ENCODE data around the gene GNAI3.
"Not testable (repeated sequence)": the region's sequence is repeated elsewhere in the genome, so short reads cannot be mapped to it uniquely, and the experiment has no call there.

Gene GNAI3

GRCh38 chr1:109639063-109639840 lies 90.8 kb downstream of the GNAI3 start:
- DNase-seq: no peak

GRCh38 chr1:109639841-109640184 lies 91.4 kb downstream of the GNAI3 start:
- DNase-seq: no peak

GRCh38 chr1:109640285-109640865 lies 92.0 kb downstream of the GNAI3 start:
- DNase-seq: peak; percentile 88

- DNase-seq: no peak
Measured at GRCh38 chr1:109641078-109641740, 92.8 kb downstream of the GNAI3 start.

GRCh38 chr1:109641861-109642260 lies 93.4 kb downstream of the GNAI3 start:
- no peak for DNase-seq

GRCh38 chr1:109642626-109643025 lies 94.2 kb downstream of the GNAI3 start:
- DNase-seq: no peak

- DNase-seq: peak; percentile 85
Measured at GRCh38 chr1:109643385-109644230, 95.2 kb downstream of the GNAI3 start.

GRCh38 chr1:109644670-109645069 lies 96.3 kb downstream of the GNAI3 start:
- no peak for DNase-seq

- DNase-seq: no peak
Measured at GRCh38 chr1:109649491-109649914, 101.1 kb downstream of the GNAI3 start.

GRCh38 chr1:109650609-109651008 lies 102.2 kb downstream of the GNAI3 start:
- no peak for DNase-seq

- no peak for DNase-seq
Measured at GRCh38 chr1:109652402-109652801, 104.0 kb downstream of the GNAI3 start.

GRCh38 chr1:109653306-109653705 lies 104.9 kb downstream of the GNAI3 start:
- no peak for DNase-seq

GRCh38 chr1:109654519-109654918 lies 106.1 kb downstream of the GNAI3 start:
- no peak for DNase-seq

GRCh38 chr1:109655615-109656519 lies 107.5 kb downstream of the GNAI3 start, which contains the start of gene GSTM4:
Gene GSTM4 (plus strand): TSS chr1:109656099. CDS start chr1:109656390, 291 bp downstream.
- DNase-seq: peak; percentile 60

- DNase-seq: no peak
Measured at GRCh38 chr1:109657395-109657794, 109.0 kb downstream of the GNAI3 start.

- DNase-seq: no peak
Measured at GRCh38 chr1:109657970-109658369, 109.6 kb downstream of the GNAI3 start.

- DNase-seq: no peak
Measured at GRCh38 chr1:109658533-109659042, 110.2 kb downstream of the GNAI3 start.

- DNase-seq: no peak
Measured at GRCh38 chr1:109659145-109659544, 110.7 kb downstream of the GNAI3 start.

GRCh38 chr1:109659997-109660690 lies 111.7 kb downstream of the GNAI3 start:
- no peak for DNase-seq

- DNase-seq: not testable (repeated sequence)
Measured at GRCh38 chr1:109660691-109661026, 112.2 kb downstream of the GNAI3 start.

GRCh38 chr1:109661391-109661790 lies 113.0 kb downstream of the GNAI3 start:
- no peak for DNase-seq
